ENCODE results near the gene TRPV4.

DNA sequence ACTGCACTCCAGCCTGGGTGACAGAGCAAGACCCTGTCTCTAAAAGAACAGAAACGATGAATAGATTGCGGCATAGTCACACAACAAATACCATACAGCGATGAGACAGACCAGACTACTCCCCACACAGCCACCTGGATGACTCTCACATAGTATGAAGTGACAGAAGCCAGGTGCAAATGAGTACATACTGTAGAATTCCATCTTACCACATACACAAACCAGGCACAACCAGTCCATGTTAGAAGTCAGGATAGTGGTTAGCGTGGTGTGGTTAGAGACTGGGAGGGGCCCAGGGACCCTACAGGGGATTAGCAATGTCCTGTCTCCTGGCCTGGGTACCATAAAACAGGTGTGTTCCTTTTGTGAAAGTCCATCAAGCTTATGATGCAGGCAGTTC lies 65.7 kb downstream of the TRPV4 start:
- TF ChIP-seq, protein P1, sequence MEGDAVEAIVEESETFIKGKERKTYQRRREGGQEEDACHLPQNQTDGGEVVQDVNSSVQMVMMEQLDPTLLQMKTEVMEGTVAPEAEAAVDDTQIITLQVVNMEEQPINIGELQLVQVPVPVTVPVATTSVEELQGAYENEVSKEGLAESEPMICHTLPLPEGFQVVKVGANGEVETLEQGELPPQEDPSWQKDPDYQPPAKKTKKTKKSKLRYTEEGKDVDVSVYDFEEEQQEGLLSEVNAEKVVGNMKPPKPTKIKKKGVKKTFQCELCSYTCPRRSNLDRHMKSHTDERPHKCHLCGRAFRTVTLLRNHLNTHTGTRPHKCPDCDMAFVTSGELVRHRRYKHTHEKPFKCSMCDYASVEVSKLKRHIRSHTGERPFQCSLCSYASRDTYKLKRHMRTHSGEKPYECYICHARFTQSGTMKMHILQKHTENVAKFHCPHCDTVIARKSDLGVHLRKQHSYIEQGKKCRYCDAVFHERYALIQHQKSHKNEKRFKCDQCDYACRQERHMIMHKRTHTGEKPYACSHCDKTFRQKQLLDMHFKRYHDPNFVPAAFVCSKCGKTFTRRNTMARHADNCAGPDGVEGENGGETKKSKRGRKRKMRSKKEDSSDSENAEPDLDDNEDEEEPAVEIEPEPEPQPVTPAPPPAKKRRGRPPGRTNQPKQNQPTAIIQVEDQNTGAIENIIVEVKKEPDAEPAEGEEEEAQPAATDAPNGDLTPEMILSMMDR (IDR thresholded peaks at IDR 0.05 in 4 of 5, conservative IDR thresholded peaks at IDR 0.05 in 1 of 5), result no peak
- TF ChIP-seq POLR2A (IDR thresholded peaks at IDR 0.05), result no peak
